Retinal pigment epithelial cell (primary cell): ENCODE measurements around the gene ZBTB16.

Experiments
- DNase-seq: peaks from one replicate; pipeline ENCODE4 v3.0.0-alpha.2; 2010; ENCODE audit warnings: low read depth
- H3K4me3 ChIP-seq: 2 replicates; pipeline ENCODE4 v1.5.1; 2011; ENCODE audit warnings: mild to moderate bottlenecking, low read length, control low read depth, moderate library complexity
- TF ChIP-seq, protein P1 (sequence below): conservative IDR thresholded peaks from 2 replicates; pipeline ENCODE4 v1.5.1; 2011; ENCODE audit warnings: low read depth, low read length, control low read depth, inconsistent platforms

Gene ZBTB16

DNA sequence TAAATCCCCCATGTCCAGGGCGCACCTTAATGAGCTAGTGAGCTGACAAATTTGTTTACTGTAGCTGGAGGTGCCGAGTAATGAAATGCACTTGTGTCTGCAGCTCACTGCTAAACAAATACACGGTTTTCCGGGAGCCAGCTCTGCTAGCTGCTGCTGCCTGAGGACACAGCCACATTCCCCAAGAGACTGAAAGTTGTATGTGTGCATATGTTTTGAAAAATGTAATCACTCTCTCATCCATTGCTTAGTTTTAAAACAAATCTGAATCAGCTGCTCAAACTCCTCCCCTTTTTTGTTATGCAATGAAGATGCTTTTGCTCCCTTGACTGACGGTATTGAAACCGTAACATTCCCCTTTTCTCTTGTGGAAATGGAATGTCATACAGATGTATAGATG, 174.2 kb downstream of the ZBTB16 start:
- TF ChIP-seq, protein P1, sequence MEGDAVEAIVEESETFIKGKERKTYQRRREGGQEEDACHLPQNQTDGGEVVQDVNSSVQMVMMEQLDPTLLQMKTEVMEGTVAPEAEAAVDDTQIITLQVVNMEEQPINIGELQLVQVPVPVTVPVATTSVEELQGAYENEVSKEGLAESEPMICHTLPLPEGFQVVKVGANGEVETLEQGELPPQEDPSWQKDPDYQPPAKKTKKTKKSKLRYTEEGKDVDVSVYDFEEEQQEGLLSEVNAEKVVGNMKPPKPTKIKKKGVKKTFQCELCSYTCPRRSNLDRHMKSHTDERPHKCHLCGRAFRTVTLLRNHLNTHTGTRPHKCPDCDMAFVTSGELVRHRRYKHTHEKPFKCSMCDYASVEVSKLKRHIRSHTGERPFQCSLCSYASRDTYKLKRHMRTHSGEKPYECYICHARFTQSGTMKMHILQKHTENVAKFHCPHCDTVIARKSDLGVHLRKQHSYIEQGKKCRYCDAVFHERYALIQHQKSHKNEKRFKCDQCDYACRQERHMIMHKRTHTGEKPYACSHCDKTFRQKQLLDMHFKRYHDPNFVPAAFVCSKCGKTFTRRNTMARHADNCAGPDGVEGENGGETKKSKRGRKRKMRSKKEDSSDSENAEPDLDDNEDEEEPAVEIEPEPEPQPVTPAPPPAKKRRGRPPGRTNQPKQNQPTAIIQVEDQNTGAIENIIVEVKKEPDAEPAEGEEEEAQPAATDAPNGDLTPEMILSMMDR: no peak
- H3K4me3 ChIP-seq: no peak overlapping the region
- no peak for DNase-seq

DNA sequence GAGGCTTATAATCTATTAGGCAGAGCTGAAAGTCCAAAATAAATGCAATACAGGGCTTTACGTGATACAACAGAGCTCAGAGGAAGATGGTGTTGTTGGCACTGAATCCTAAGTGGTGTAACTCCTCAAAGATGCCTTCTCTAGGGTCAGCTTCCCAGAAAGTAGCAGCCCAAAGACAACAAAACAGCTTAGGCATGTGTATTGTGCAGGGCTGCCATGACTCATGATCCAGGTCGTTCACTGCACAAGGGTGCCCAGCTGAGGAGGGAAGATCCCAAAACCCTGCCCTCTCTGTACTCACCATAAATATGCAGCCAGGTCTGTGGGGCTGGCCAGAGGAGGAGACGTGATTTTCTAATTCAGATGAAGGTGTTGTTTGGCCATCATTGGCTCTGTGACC, 177.3 kb downstream of the ZBTB16 start:
- no peak for DNase-seq
- no peak overlapping the region for H3K4me3 ChIP-seq
- TF ChIP-seq, protein P1: no peak

DNA sequence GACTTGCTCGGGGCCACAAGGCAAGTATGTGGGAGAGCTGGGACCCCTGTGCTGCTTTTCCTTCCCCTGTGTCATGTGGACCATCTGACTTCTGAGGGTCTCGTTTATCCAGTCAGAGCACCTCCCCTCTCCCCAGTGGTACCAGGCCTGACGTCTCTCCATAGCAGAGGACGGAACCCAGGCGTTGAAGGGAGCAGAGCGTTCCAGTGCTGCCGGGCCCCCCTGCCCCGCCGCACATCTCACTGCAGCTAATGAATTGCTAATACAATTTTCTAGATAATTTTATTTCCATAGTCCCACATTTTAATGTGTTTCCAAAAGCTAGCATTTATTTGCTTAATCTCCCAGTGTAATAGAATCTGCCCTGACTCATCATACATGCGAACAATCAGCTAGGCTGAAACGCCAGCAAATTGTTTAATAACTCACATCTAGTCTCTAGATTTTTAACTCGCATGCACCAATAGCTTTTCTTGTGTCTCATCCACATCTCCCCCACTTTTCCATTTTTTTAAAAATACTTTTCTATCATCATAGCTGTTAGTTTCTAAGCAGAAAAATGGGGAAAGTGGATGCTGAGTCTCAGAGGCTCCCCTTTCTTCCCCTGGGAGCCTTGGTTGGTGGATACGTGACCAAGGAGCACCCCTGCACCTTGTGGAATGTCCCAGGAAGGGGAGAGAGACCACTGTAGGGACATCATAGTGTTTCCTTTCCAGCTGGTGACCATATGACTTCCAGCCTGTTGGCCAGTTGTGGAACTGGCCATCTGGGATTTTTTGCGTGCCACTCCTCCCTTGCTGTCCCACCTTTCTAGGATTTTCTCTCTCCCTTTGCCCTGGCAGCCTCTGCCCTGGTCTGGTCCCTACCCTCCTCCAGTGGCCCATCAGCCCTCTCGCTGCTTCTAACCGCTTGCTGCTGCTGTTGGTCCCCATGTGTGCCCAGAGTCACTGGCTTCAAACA, 178.1 kb downstream of the ZBTB16 start:
- TF ChIP-seq, protein P1: no peak
- no peak for DNase-seq
- H3K4me3 ChIP-seq: no peak overlapping the region

DNA sequence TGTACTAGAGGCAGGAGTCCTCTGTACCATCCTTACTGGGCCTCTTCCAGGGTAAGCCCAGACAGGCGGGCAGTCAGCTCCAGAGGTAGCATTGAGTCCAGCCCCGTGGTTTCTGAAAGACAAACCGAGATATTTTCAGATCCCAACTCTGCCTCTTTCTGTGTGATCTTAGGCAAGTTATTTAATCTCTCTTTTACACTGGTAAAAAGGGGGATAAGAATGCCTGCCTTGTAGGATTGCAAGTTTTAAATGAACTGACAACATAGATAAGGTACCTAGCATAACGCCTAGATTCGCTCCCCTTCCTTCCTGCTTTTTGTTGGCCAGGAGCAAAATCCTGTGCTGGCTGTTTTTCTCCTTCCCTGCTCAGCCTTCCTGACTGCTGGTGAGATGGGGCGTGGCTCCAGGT, 180.2 kb downstream of the ZBTB16 start:
- DNase-seq: no peak
- TF ChIP-seq, protein P1: no peak
- H3K4me3 ChIP-seq: no peak overlapping the region

DNA sequence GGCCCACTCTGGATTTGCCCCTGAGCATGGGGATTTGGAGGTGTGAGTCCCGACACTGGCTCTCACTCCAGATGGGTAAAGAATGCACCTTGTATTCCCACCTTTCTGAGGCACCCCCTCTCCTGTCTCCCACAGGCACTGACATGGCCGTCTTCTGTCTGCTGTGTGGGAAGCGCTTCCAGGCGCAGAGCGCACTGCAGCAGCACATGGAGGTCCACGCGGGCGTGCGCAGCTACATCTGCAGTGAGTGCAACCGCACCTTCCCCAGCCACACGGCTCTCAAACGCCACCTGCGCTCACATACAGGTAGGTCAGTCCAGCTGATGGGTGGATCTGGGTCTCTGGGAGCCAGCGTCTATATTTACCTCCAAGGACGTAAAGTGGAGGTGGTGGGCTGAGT, 182.5 kb downstream of the ZBTB16 start:
- TF ChIP-seq, protein P1: no peak
- no peak for DNase-seq
- no peak overlapping the region for H3K4me3 ChIP-seq

DNA sequence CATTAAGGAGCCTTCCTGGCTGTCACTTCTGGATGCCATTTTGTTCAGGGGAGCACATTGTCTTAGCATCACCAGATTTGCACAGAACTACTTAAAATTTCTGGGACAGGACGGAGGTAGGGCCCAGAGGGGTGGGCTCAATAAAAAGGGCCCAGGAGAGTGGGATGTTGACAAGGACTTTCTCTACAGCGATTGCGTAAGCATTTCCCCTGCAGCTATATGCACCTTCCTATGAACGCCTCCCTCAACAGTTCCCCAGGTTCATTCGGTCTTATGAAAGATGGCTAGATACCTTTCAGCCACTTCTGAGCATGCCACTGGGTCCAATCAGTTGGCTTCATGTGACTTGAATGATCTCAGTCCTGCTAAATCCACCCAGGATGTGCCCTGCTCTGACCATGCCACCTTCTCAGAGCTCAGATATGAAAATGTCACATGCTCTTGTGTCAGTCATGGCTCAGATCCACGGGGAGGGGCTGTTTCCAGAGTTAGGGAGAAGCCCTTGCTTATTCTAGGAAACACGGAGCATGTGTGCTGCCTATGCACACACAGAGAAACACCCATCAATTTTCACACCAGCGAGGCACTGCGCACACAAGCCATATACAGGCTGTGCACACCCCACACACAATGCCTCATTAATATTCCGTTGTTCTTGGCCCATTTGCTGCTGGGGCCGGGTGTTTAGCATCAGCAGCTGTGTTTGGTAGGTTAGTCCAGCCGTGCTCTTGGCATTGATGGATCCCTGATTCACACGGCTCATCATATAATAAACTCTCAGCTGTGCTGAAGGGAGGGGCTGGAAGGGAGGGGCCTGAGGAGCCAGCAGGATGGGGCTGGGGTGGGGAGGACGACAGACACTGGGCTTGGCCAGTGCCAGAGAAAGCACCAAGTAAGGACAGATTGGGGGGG, 184.2 kb downstream of the ZBTB16 start:
- TF ChIP-seq, protein P1: no peak

More for the DNA sequence above, 184.2 kb downstream of the ZBTB16 start:
- H3K4me3 ChIP-seq: no peak overlapping the region
- DNase-seq: no peak
